G401.6 (cell line): ENCODE results near the gene NHEJ1.

ENCODE experiments used
- FAIRE-seq: peaks from 2 replicates; lab custom pipeline; 2012; peaks lifted over from hg19 to GRCh38; lab: Jason Lieb, UNC

The NHEJ1 gene

DNA sequence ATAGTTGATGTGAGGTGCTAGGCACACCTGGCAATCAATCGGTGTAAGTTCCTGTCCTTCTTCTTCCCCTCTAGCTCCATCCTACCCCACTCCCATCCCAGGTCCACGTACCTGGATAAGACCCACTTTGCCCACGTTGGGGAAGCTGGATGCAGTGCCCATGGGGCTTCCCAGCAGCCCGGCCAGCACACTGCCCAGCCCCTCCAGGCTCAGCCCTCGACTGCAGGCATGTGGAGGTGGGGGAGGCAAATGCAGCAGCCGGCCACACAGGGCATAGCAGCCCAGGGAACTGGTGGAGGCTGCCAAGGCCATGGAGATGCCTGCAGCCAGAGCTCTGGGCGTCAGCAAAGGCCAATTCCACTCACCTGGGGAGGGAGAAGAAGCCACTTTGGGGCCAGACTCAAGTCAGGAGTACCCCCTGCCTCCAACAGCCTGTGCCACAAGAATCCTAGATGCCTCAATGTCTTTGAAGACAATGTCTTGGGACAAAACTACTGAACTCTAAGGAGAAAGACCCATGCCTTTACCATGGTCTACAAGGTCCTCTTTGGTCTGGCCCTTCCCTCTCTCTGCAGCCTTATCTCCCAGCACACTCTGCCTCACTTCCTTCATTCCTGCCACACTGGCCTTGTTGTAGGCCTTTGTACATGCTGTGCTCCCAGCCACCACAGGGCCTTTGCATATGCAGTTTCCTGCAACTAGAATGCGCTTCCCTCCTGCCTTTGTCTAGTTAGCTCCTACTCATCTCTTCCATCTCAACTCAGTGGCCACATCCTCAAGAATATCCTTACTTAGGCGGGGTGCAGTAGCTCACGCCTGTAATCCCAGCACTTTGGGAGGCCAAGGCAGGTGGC lies 4.7 kb upstream of the NHEJ1 start:
- FAIRE-seq, result no peak

DNA sequence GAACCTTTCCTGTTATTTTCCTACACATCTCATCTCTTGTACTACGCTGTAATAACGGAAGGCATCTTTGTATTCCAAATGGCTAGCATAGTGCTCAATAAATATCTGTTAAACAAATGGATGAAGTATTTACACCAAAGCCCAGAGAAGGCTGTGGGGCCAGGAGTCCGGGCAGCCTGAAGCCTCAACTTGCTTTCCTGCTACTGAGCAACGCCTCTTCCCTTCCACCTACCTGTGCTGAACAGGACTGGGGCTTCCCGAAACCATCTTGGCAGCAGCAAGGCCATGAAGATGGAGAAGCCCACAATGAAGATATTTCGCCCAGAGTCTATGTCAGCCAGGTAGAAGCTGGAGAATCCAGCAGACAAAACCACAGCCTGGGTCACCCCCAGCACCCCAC lies 2.5 kb upstream of the NHEJ1 start:
- FAIRE-seq, result no peak

DNA sequence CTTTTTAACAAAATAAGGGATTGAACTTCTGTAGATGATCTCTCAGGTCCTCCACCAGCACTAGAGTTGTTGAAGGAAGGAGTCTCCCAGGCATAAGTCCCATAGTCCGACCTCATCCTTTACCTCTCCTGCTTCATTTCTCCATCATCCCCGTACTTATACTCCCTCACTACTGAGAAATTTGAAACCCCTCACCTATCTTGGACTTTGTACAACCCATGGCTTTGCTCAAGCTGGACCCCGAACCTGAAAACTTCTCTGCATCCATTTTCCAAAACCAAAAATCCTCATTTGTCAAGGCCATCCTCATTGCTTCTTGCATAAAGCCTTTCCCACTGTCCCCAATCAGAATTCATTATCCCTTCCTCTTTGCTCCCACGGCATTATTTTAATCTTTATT lies 482 bp upstream of the NHEJ1 start:
- FAIRE-seq, result no peak

- no peak for FAIRE-seq
These were observed 837 bp downstream of the NHEJ1 start for GRCh38 chr2:219159771-219160185.

DNA sequence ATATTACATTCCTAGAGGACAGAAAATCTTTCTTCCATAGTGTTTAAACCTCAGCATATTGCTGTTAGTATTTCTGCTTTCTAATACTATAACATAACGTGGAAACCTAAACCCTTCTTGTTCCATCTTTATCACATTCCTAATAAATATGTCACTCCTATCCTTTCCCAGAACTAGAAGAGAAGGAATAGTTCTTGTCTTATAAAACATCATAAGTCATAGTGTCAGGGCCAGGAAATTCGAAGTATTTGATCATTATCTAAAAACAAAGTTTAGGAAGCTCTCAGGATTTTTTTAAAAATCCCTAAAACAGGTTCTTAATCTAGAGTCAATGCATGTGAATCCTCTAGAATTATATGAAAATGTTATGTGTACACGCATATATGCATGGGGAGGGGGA lies 2.0 kb downstream of the NHEJ1 start:
- FAIRE-seq, result no peak

GRCh38 chr2:219158025-219158424 lies 2.6 kb downstream of the NHEJ1 start:
- no peak for FAIRE-seq

DNA sequence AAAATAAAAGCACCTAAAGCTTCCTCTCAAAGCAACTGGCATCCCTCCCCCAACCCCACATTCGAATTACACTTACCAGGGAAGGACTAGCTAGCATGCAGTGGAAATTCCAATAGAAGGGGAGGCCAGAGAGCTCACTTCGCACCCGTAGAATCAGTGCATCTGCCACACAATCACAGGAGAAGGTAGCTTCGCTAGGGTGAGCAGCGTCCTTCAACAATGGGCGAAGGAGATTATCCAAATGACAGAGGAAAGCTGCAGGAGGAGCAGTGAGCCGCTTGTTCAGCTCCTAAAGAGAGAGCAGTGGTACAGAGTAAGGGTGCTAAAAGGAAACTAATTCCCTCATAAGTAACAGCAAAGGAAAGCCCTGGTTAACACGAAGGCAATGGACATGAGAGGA lies 3.2 kb downstream of the NHEJ1 start:
- no peak for FAIRE-seq

DNA sequence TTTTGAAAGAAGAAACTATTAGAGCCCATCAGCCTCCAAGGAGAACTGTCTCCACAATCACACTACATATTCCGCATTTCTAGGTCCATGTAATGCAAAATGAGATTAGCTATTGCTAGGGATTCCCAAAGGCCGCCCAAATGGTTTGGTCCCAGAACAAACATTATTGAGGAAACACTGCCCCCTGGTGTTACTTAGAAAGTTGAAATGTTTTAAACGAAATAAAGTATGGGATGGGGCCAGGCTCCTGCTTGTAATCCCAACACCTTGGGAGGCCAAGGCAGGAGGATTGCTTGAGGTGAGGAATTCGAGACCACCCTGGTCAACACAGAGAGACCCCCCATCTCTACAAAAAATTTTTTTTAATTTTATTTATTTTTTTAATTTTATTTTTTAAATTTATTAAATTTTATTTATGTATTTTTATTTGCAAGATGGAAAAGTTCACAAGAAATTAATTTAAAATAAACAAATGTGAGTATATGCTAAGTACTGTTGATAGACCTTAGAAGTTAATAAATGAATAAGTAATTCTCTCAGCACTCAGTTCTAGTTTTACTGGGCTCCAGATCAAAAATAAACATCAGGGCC lies 5.5 kb downstream of the NHEJ1 start:
- FAIRE-seq, result no peak

GRCh38 chr2:219149667-219150066 lies 10.9 kb downstream of the NHEJ1 start:
- FAIRE-seq, result no peak

- FAIRE-seq, result no peak
These were observed 18.3 kb downstream of the NHEJ1 start for GRCh38 chr2:219142329-219142728.

GRCh38 chr2:219140722-219141121 lies 19.9 kb downstream of the NHEJ1 start:
- no peak for FAIRE-seq

DNA sequence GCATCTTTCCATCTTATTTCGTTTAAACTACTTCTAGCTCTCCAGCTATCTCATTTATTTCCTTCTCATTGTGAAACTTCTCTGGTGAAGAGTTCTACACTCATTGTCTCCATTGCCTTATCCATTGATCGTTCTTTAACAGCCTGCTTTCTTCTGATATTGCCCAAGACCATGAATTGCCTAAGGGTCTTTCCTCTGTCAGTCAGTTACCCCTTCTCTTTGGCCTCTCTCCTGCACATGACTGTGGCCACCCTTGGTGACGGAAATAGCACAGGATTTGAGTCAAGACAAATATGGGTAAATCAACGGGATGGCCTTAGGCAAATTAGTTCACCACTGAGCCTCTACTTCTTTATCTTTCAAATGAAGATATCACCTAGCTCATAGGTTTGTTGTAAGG lies 26.6 kb downstream of the NHEJ1 start:
- no peak for FAIRE-seq

DNA sequence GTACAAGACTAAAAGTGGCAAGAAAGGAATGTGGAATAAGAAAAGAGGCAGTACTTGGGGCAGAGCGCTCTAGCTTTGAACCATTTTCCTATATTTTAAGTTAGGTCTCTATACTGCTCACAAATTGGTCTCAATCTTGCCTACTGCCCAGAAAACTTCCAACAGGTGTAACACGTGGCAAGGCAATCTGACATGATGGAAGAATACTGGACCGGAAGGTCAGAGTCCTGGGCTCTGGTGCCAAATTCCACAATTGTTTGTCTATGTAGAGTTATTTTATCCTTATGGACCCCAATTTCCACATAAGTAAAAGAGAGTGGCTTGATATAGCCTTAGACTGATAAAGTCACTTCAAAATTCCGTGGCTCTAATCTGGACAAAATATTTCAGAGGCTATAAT lies 28.9 kb downstream of the NHEJ1 start:
- FAIRE-seq, result no peak

GRCh38 chr2:219131327-219131726 lies 29.3 kb downstream of the NHEJ1 start:
- FAIRE-seq, result no peak

GRCh38 chr2:219129589-219129988 lies 31.0 kb downstream of the NHEJ1 start:
- FAIRE-seq, result no peak

GRCh38 chr2:219128396-219128795 lies 32.2 kb downstream of the NHEJ1 start:
- no peak for FAIRE-seq

DNA sequence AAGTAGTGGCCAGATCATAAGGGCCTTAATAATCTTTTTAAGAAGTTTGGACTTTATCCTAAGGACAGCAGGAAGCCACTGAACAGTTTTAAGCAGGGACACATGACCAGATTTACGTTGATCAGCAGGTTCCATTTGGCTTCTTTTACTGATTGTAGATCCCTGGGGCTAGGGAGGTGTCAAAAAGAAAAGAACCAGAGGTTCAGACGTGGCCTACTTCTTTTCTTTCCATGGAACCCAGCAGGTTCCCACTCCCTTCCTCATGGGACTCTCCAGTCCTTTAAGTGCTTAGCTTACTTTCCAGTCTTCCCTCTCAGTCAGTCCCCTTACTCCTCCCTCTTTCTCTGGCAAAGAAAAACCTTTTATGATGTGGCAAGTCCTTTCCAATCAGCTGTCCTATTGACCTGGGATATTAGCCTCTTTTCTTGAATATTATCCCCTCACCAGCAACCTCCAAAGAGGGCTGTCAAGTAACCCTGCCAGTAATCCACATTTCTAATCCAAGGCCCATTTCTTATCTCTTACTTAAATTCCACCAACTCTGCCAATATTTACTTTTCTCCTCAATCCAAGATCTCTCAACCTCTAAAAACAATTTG lies 33.5 kb downstream of the NHEJ1 start:
- FAIRE-seq, result no peak

- no peak for FAIRE-seq
These were observed 34.1 kb downstream of the NHEJ1 start for GRCh38 chr2:219126555-219126954.

GRCh38 chr2:219125886-219126270 lies 34.7 kb downstream of the NHEJ1 start:
- FAIRE-seq, result no peak

DNA sequence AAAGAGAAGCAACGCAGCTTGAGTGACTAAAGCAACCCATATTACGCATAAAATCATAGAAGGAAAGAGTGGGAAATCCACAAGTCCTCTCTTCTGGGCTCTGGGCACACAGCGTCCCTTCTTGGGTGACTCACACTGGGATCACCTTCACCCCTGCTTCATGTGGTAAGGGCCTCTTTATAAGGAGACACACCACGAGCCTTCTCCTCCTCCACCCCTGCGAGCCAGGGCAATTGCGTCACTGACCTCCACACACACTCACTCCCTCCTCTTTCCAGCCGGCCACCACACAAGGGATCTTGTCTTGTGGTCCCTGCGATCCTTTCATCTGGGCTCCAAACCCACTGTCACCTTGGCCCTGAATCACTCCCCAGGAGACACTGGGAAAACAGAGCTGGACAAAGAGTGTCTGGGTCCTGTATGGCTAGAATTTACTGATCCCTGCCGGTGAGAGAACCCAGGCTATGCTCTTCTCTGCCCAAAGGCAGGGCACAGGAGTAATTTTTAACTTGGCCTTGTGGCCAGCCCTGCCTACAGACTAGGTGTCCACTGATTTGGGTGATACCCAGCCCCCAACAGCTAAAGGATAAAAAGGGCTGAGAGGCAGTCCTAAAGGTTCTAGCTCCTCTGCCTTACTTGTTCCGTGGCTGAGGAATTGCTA lies 35.3 kb downstream of the NHEJ1 start:
- no peak for FAIRE-seq

- no peak for FAIRE-seq
These were observed 36.1 kb downstream of the NHEJ1 start for GRCh38 chr2:219124381-219125110.

DNA sequence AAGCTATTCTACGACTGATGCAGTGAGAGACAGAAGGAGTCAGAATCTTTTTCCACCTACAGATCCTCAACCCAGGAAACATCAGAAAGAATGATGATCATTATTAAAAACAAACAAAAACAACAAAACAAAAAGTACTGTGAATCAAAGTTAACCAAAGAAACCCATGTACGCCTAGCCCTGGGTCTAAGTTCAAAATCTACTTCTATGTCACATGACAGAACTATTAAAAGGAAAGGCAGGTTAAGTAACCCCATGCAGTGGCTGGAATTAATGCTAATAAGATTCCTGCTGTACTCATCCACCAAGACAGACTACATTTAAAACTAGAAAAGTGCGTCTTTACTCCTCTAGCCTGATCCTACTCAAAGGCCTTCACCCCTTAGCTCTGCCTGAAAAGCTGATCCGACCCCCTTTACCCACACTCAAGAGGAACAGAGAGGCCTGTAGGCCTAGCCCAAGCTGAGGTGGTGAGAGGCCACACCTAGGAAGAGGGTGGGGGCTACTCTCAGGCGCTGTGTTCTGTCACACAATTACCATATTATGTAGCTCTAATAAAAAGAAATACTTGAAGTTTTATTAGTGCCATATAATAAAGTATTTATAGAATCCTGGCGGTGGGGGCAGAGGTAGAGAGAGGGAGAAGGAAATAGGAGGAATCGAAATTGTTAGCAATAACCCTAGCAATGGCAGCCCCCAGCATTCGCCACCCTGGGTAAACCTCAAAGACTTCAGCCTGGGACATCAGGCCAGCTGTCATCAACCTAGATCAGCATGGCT lies 37.1 kb downstream of the NHEJ1 start:
- no peak for FAIRE-seq
